Measurements from ENCODE around the gene KDM1A.

Gene KDM1A

DNA sequence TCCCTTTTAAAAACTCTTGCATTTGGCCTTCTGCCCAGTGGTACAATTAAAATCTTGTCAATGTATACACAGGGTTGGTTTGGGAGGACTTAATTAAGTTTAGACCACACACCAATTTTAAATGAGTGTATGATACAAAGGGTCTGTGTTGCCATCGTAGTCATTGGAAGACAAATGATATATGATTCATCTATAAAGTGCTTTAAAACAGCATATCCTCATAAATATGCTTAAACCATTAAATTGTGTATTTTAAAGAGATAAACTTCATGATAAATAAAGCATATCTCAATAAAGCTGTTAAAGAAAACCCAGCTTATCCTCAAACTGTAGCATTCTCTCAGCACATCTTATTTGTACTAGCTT is 79.9 kb downstream of the KDM1A start:
- POLR2A ChIA-PET = interaction anchor here (0.5 to 3.0 kb wide), 5 partner anchors 41 to 386 kb away, joined by 4 to 13 read pairs (median 4); no protein-coding TSS in a partner anchor

More for the DNA sequence above, 79.9 kb downstream of the KDM1A start:
- TF ChIP-seq ZNF114 (tag by site-specific recombination; IDR thresholded peaks at IDR 0.05) (no peak), ZNF366 (tag by site-specific recombination; conservative IDR thresholded peaks at IDR 0.05) (peak; percentile 34), ZNF391 (tag by site-specific recombination; IDR thresholded peaks at IDR 0.05; ENCODE audit: borderline replicate concordance, low read depth) (no peak), ZBTB20 (tag by site-specific recombination; IDR thresholded peaks at IDR 0.05) (peak; percentile 1; the same call in 1 of the 2 replicates), ZFP37 (tag by site-specific recombination; IDR thresholded peaks at IDR 0.05) (no peak), TRIM28 (IDR thresholded peaks at IDR 0.05; ENCODE audit: borderline replicate concordance, low read length) (no peak), GLIS1 (tag by site-specific recombination; IDR thresholded peaks at IDR 0.05) (0 out of 2 replicates have a peak, but pooled peaks have one; percentile 5), BCL11B (tag by site-specific recombination; IDR thresholded peaks at IDR 0.05; ENCODE audit: low read depth) (no peak), ZFP3 (tag by site-specific recombination; IDR thresholded peaks at IDR 0.05; ENCODE audit: low read depth) (no peak), ZNF664 (tag by site-specific recombination; IDR thresholded peaks at IDR 0.05) (peak; percentile 59), ZNF354C (tag by site-specific recombination; IDR thresholded peaks at IDR 0.05; ENCODE audit: borderline replicate concordance, low read depth) (no peak), ZNF791 (tag by site-specific recombination; IDR thresholded peaks at IDR 0.05) (no peak), ZIC2 (tag by site-specific recombination; IDR thresholded peaks at IDR 0.05) (no peak), SP2 (tag by site-specific recombination; IDR thresholded peaks at IDR 0.05) (no peak), WT1 (tag by site-specific recombination; IDR thresholded peaks at IDR 0.05) (peak; percentile 81)
- TF ChIP-seq, protein P1, sequence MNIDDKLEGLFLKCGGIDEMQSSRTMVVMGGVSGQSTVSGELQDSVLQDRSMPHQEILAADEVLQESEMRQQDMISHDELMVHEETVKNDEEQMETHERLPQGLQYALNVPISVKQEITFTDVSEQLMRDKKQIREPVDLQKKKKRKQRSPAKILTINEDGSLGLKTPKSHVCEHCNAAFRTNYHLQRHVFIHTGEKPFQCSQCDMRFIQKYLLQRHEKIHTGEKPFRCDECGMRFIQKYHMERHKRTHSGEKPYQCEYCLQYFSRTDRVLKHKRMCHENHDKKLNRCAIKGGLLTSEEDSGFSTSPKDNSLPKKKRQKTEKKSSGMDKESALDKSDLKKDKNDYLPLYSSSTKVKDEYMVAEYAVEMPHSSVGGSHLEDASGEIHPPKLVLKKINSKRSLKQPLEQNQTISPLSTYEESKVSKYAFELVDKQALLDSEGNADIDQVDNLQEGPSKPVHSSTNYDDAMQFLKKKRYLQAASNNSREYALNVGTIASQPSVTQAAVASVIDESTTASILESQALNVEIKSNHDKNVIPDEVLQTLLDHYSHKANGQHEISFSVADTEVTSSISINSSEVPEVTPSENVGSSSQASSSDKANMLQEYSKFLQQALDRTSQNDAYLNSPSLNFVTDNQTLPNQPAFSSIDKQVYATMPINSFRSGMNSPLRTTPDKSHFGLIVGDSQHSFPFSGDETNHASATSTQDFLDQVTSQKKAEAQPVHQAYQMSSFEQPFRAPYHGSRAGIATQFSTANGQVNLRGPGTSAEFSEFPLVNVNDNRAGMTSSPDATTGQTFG (tag by site-specific recombination; IDR thresholded peaks at IDR 0.05; ENCODE audit: borderline replicate concordance) = no peak
- TF ChIP-seq, protein P2, sequence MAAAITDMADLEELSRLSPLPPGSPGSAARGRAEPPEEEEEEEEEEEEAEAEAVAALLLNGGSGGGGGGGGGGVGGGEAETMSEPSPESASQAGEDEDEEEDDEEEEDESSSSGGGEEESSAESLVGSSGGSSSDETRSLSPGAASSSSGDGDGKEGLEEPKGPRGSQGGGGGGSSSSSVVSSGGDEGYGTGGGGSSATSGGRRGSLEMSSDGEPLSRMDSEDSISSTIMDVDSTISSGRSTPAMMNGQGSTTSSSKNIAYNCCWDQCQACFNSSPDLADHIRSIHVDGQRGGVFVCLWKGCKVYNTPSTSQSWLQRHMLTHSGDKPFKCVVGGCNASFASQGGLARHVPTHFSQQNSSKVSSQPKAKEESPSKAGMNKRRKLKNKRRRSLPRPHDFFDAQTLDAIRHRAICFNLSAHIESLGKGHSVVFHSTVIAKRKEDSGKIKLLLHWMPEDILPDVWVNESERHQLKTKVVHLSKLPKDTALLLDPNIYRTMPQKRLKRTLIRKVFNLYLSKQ (tag by site-specific recombination; IDR thresholded peaks at IDR 0.05; ENCODE audit: borderline replicate concordance) = no peak
- TF ChIP-seq, protein P3, sequence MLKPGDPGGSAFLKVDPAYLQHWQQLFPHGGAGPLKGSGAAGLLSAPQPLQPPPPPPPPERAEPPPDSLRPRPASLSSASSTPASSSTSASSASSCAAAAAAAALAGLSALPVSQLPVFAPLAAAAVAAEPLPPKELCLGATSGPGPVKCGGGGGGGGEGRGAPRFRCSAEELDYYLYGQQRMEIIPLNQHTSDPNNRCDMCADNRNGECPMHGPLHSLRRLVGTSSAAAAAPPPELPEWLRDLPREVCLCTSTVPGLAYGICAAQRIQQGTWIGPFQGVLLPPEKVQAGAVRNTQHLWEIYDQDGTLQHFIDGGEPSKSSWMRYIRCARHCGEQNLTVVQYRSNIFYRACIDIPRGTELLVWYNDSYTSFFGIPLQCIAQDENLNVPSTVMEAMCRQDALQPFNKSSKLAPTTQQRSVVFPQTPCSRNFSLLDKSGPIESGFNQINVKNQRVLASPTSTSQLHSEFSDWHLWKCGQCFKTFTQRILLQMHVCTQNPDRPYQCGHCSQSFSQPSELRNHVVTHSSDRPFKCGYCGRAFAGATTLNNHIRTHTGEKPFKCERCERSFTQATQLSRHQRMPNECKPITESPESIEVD (tag by site-specific recombination; IDR thresholded peaks at IDR 0.05) = peak; percentile 63
- TF ChIP-seq, protein P4, sequence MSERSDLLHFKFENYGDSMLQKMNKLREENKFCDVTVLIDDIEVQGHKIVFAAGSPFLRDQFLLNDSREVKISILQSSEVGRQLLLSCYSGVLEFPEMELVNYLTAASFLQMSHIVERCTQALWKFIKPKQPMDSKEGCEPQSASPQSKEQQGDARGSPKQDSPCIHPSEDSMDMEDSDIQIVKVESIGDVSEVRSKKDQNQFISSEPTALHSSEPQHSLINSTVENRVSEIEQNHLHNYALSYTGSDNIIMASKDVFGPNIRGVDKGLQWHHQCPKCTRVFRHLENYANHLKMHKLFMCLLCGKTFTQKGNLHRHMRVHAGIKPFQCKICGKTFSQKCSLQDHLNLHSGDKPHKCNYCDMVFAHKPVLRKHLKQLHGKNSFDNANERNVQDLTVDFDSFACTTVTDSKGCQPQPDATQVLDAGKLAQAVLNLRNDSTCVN (tag by site-specific recombination; optimal IDR thresholded peaks at IDR 0.05) = no peak
- TF ChIP-seq, protein P5, sequence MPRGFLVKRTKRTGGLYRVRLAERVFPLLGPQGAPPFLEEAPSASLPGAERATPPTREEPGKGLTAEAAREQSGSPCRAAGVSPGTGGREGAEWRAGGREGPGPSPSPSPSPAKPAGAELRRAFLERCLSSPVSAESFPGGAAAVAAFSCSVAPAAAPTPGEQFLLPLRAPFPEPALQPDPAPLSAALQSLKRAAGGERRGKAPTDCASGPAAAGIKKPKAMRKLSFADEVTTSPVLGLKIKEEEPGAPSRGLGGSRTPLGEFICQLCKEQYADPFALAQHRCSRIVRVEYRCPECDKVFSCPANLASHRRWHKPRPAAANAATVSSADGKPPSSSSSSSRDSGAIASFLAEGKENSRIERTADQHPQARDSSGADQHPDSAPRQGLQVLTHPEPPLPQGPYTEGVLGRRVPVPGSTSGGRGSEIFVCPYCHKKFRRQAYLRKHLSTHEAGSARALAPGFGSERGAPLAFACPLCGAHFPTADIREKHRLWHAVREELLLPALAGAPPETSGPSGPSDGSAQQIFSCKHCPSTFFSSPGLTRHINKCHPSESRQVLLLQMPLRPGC (tag by site-specific recombination; IDR thresholded peaks at IDR 0.05) = no peak
- Histone ChIP-seq H3K9me3 (ENCODE audit: control insufficient read depth, insufficient read depth, low read depth, low read length) (no peaks in the 10 kb centered on the region), H3K4me3 (ENCODE audit: low read depth, low read length) (no peak overlapping the region), H3K36me3 (ENCODE audit: control insufficient read depth in 2 of 2, insufficient read depth in 1 of 2, low read length in 2 of 2) (peaks cover 0 to 12% of the 10 kb centered on the region in 2 experiments; a peak in 1 of 3 replicates), H3K27ac (ENCODE audit: extremely low read depth, low read depth, low read length) (no peak overlapping the region), H3K4me1 (ENCODE audit: control insufficient read depth, insufficient read depth, low read length) (peaks cover 32% of the 10 kb centered on the region)
- CTCF ChIA-PET = interaction anchor here (0.6 to 12.9 kb wide), 37 partner anchors 10 to 428 kb away, joined by 3 to 333 read pairs (median 5); no protein-coding TSS in a partner anchor

Data from HEK293 (cell line).